Endothelial cell of umbilical vein (primary cell): ENCODE results near the gene LBHD2. TPM values are rescaled to one million over a fixed set of nuclear protein-coding genes. Genes with fewer than 3 reads are reported as not detected.

Source experiments
- Bru-seq: library from RNA; stranded (reverse); fragments of 400-500 nt; gene quantifications from one replicate; lab custom pipeline; 2021; lab: Mats Ljungman, UMichigan
- BruChase-seq, 2 experiments: library from RNA; stranded (reverse); fragments of 400-500 nt; gene quantifications; one replicate each; lab custom pipeline; 2021; lab: Mats Ljungman, UMichigan
- BruUV-seq: library from RNA; stranded (reverse); fragments of 400-500 nt; replicated peaks from 2 replicates; lab custom pipeline; 2021; lab: Mats Ljungman, UMichigan
- CTCF ChIA-PET: fragments of 300-600, 350-600 bp; sonication (Branson Sonifier 250); formaldehyde crosslinking; loops from one replicate; lab custom pipeline; 2021; ENCODE audit warnings: antibody characterized with exemption, inconsistent platforms; lab: Charles Lee
- POLR2A ChIA-PET: fragments of 300-600, 350-600 bp; sonication (Branson Sonifier 250); formaldehyde crosslinking; loops from one replicate; lab custom pipeline; 2021; ENCODE audit warnings: antibody characterized with exemption, inconsistent platforms; lab: Charles Lee
- DNase-seq: peaks from one replicate; pipeline ENCODE4 v3.0.0-alpha.2; 2011; ENCODE audit warnings: low read depth, low spot score
- FAIRE-seq: peaks from 2 replicates; lab custom pipeline; 2011; peaks lifted over from hg19 to GRCh38; lab: Jason Lieb, UNC
- H2AFZ ChIP-seq: 2 replicates; pipeline ENCODE4 v1.6.0; 2012; ENCODE audit warnings: low read depth, low read length, control low read depth, inconsistent platforms
- H3K27ac ChIP-seq: 2 replicates; pipeline ENCODE4 v1.5.1; 2011; ENCODE audit warnings: low read depth, mild to moderate bottlenecking, control low read depth, low read length, moderate library complexity; ENCODE audit not compliant: insufficient read depth
- H3K27me3 ChIP-seq, 2 experiments: 2 replicates each; pipeline versions ENCODE4 v1.6.0 to v1.6.1; 2011; ENCODE audit warnings: low read length in 2 of 2, mixed read lengths in 1 of 2; ENCODE audit not compliant: control insufficient read depth in 2 of 2, insufficient read depth in 2 of 2
- H3K36me3 ChIP-seq, 2 experiments: 2 replicates in 1 of 2; 3 replicates in 1 of 2; pipeline ENCODE4 v1.5.1; 2011; ENCODE audit warnings: low read length in 2 of 2, mild to moderate bottlenecking in 1 of 2, moderate library complexity in 1 of 2; ENCODE audit not compliant: control insufficient read depth in 2 of 2, insufficient read depth in 2 of 2; ENCODE audit errors: extremely low read depth in 1 of 2
- H3K4me1 ChIP-seq: 3 replicates; pipeline ENCODE4 v1.5.1; 2011; ENCODE audit warnings: mild to moderate bottlenecking, low read length; ENCODE audit not compliant: control insufficient read depth, insufficient read depth; ENCODE audit errors: extremely low read depth
- H3K4me2 ChIP-seq: 2 replicates; pipeline ENCODE4 v1.6.1; 2011; ENCODE audit warnings: low read length, control low read depth, mixed read lengths; ENCODE audit not compliant: insufficient read depth
- H3K4me3 ChIP-seq, 3 experiments: fragments of 200-600 bp in 1 of 3; sonication (generic), shearing (Covaris generic) in 1 of 3; replicated peaks in 1 of 3; 2 replicates each; pipeline ENCODE4 v1.5.1; 2011 to 2016; ENCODE audit warnings: control low read depth in 3 of 3, low read length in 3 of 3, mild to moderate bottlenecking in 2 of 3, inconsistent platforms in 1 of 3, low read depth in 1 of 3, moderate library complexity in 1 of 3; ENCODE audit not compliant: insufficient read depth in 1 of 3
- H3K79me2 ChIP-seq: 2 replicates; pipeline ENCODE4 v1.6.0; 2012; ENCODE audit warnings: low read length, inconsistent platforms; ENCODE audit not compliant: control insufficient read depth, insufficient read depth
- H3K9ac ChIP-seq: replicated peaks from 2 replicates; pipeline ENCODE3; 2011; ENCODE audit warnings: low read length, control low read depth; ENCODE audit not compliant: insufficient read depth; ENCODE audit errors: extremely low read depth
- H3K9me1 ChIP-seq: replicated peaks from 3 replicates; pipeline ENCODE4 v1.6.0; 2011; ENCODE audit warnings: mild to moderate bottlenecking, low read length; ENCODE audit not compliant: control insufficient read depth, insufficient read depth; ENCODE audit errors: extremely low read depth
- H3K9me3 ChIP-seq: replicated peaks from 2 replicates; pipeline ENCODE4 v1.5.1; 2012; ENCODE audit warnings: low read length, inconsistent platforms; ENCODE audit not compliant: control insufficient read depth, insufficient read depth
- H4K20me1 ChIP-seq: replicated peaks from 2 replicates; pipeline ENCODE3; 2011; ENCODE audit warnings: mild to moderate bottlenecking, low read length; ENCODE audit not compliant: control insufficient read depth, insufficient read depth; ENCODE audit errors: extremely low read depth
- EZH2 ChIP-seq: IDR thresholded peaks from 2 replicates; pipeline ENCODE4 v1.6.1; 2012; ENCODE audit warnings: borderline replicate concordance, low read depth, mild to moderate bottlenecking, moderate library complexity, low read length, inconsistent platforms; ENCODE audit not compliant: severe bottlenecking
- FOS ChIP-seq: IDR thresholded peaks from 2 replicates; pipeline ENCODE4 v1.6.1; 2011; ENCODE audit warnings: mild to moderate bottlenecking, low read length, moderate library complexity, borderline replicate concordance; ENCODE audit not compliant: insufficient read depth
- JUN ChIP-seq: IDR thresholded peaks from 2 replicates; pipeline ENCODE4 v1.6.1; 2011; ENCODE audit warnings: borderline replicate concordance, low read depth; ENCODE audit not compliant: insufficient read length, insufficient read depth
- MYC ChIP-seq: IDR thresholded peaks from one replicate; pipeline ENCODE4 v1.6.1; 2011; ENCODE audit warnings: mild to moderate bottlenecking, low read depth, low read length
- POLR2A ChIP-seq: IDR thresholded peaks from 2 replicates; pipeline ENCODE4 v1.6.1; 2012; ENCODE audit warnings: low read depth, mild to moderate bottlenecking, control low read depth, low read length
- POLR2AphosphoS5 ChIP-seq: IDR thresholded peaks from 2 replicates; pipeline ENCODE4 v1.6.1; 2012; ENCODE audit warnings: low read depth, mild to moderate bottlenecking, control low read depth, low read length, moderate library complexity; ENCODE audit not compliant: insufficient read depth
- dilution Hi-C: fragments of 300-500 bp; cut with MboI; formaldehyde crosslinking; loops from one replicate; pipeline ENCODE4 v1.15.0; 2019; ENCODE audit warnings: low sequenced_read_pairs; ENCODE audit not compliant: extremely low pct_ligation_motif_present
- intact Hi-C: fragments of 100-400 bp; cut with micrococcal nuclease; formaldehyde crosslinking; loops from one replicate; pipeline ENCODE4 v1.10.0; 2022
- long read RNA-seq: library from polyadenylated mRNA; stranded (forward); transcript quantifications from one replicate; pipeline ENCODE4 v2.0.0, GENCODE V29; 2021
- polyA minus RNA-seq, 3 experiments: library from RNA; depleted of rRNA, polyadenylated mRNA; stranded (reverse); fragments of >200 nt; gene quantifications; 1 replicate in 1 of 3; 2 replicates in 2 of 3; pipeline ENCODE4 v1.2.3, GENCODE V29; 2011
- polyA plus RNA-seq, 4 experiments: library from polyadenylated mRNA; depleted of rRNA in 3 of 4; stranded (reverse) in 3 of 4; unstranded in 1 of 4; fragments of >200 nt; gene quantifications; 2 replicates each; pipeline versions ENCODE4 v1.2.1 to v1.2.3, GENCODE V29; 2011 to 2012; ENCODE audit warnings: missing spikeins in 1 of 4
- total RNA-seq: library from RNA; stranded (reverse); gene quantifications from 2 replicates; pipeline ENCODE4 v1.2.3, GENCODE V29; 2021
- TF ChIP-seq, protein P1 (sequence below), 2 donors: IDR thresholded peaks; 1 replicate in 1 of 2; 2 replicates in 1 of 2; pipeline ENCODE4 v1.5.1; 2011; ENCODE audit warnings: low read length in 2 of 2, mild to moderate bottlenecking in 2 of 2, moderate library complexity in 2 of 2, control low read depth in 1 of 2, inconsistent platforms in 1 of 2, low read depth in 1 of 2; ENCODE audit not compliant: insufficient read depth in 1 of 2; ENCODE audit errors: extremely low read depth in 1 of 2
- TF ChIP-seq, protein P2 (sequence below): IDR thresholded peaks from 2 replicates; pipeline ENCODE4 v1.6.1; 2011; ENCODE audit not compliant: insufficient read depth, insufficient read length

Gene LBHD2
- total RNA-seq (not detected in 2 replicates), polyA plus RNA-seq (not detected in 2 replicates), polyA minus RNA-seq (not detected in 2 replicates), Bru-seq, nascent RNA (not detected), BruChase-seq, experiment 1, labeled RNA remaining after a 6-hour chase (not detected), BruChase-seq, experiment 2, labeled RNA remaining after a 2-hour chase (not detected)
- not detected in 2 replicates for polyA plus RNA-seq (2011; cell fraction: cytosol; rRNA removed)
- polyA plus RNA-seq (2011; cell fraction: nucleus; rRNA removed): not detected in 2 replicates
- polyA plus RNA-seq (2012): not detected in 2 replicates
- polyA minus RNA-seq (2011; cell fraction: cytosol; rRNA and poly(A)+ RNA removed): not detected
- polyA minus RNA-seq (2011; cell fraction: nucleus; rRNA and poly(A)+ RNA removed): not detected in 2 replicates
- long read RNA-seq: 0 reads

GRCh38 chr14:103084021-103084919 lies at the start of gene LBHD2:
Gene LBHD2, plus strand, starts transcription at chr14:103084210. Its CDS starts 1,803 bp downstream, at chr14:103086013.
- no peak within 1 kb of the TSS for H2AFZ ChIP-seq
- intact Hi-C loops (no loop called here), dilution Hi-C loops (no loop called here)
- H3K4me2 ChIP-seq: no peak within 1 kb of the TSS
- TF ChIP-seq FOS (no peak), JUN (no peak), POLR2AphosphoS5 (no peak), POLR2A (no peak), MYC (no peak), EZH2 (peak; percentile 51)
- TF ChIP-seq, protein P1, sequence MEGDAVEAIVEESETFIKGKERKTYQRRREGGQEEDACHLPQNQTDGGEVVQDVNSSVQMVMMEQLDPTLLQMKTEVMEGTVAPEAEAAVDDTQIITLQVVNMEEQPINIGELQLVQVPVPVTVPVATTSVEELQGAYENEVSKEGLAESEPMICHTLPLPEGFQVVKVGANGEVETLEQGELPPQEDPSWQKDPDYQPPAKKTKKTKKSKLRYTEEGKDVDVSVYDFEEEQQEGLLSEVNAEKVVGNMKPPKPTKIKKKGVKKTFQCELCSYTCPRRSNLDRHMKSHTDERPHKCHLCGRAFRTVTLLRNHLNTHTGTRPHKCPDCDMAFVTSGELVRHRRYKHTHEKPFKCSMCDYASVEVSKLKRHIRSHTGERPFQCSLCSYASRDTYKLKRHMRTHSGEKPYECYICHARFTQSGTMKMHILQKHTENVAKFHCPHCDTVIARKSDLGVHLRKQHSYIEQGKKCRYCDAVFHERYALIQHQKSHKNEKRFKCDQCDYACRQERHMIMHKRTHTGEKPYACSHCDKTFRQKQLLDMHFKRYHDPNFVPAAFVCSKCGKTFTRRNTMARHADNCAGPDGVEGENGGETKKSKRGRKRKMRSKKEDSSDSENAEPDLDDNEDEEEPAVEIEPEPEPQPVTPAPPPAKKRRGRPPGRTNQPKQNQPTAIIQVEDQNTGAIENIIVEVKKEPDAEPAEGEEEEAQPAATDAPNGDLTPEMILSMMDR (IDR thresholded peaks at IDR 0.05; ENCODE audit: extremely low read depth in 1 of 2, insufficient read depth in 1 of 2, low read depth in 1 of 2, low read length in 2 of 2): no peak
- TF ChIP-seq, protein P2, sequence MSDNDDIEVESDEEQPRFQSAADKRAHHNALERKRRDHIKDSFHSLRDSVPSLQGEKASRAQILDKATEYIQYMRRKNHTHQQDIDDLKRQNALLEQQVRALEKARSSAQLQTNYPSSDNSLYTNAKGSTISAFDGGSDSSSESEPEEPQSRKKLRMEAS: no peak
- H3K36me3 ChIP-seq: no peaks in the 10 kb centered on the region
- ChIA-PET POLR2A (interaction anchor here (0.6 kb wide), 1 partner anchor 650 kb away, joined by 4 read pairs; no protein-coding TSS in a partner anchor), CTCF (interaction anchor here (1.0 kb wide), 1 partner anchor 20 kb away, joined by 3 read pairs; no protein-coding TSS in a partner anchor)
- FAIRE-seq: no peak
- no peaks in the 10 kb centered on the region for H3K9me1 ChIP-seq
- H3K4me3 ChIP-seq: no peak within 1 kb of the TSS
- no peak for DNase-seq
- H3K9me3 ChIP-seq: no peaks in the 10 kb centered on the region
- H4K20me1 ChIP-seq: no peaks in the 10 kb centered on the region
- H3K4me1 ChIP-seq: no peaks in the 10 kb centered on the region
- no peaks in the 10 kb centered on the region for H3K79me2 ChIP-seq
- peaks cover 6 to 9% of the 10 kb centered on the region in 2 experiments for H3K27me3 ChIP-seq
- no peak within 1 kb of the TSS for H3K27ac ChIP-seq
- no peak within 1 kb of the TSS for H3K9ac ChIP-seq
- BruUV-seq: no TSS peak
